RWPE2 (cell line): ENCODE data around the gene ACOX1.

ENCODE experiments used
- ATAC-seq: fragments of 200-7000 bp; cut with Tn5 transposase; 3 replicates; pipeline ENCODE4 v1.9.1; 2021; ENCODE audit warnings: low read depth
- DNase-seq: peaks from one replicate; pipeline ENCODE4 v3.0.0-alpha.2; 2020; ENCODE audit warnings: low spot score
- H3K27ac ChIP-seq: fragments of 450-650 bp; 2 replicates; pipeline ENCODE4 v1.5.1; 2017; ENCODE audit warnings: mild to moderate bottlenecking; ENCODE audit not compliant: poor library complexity, severe bottlenecking
- H3K27me3 ChIP-seq: fragments of 250-450 bp; sonication (Bioruptor Pico); 2 replicates; pipeline ENCODE4 v1.5.1; 2021; ENCODE audit warnings: mild to moderate bottlenecking, moderate library complexity; ENCODE audit not compliant: insufficient read depth, poor library complexity, severe bottlenecking
- H3K36me3 ChIP-seq: fragments of 250-450 bp; sonication (Bioruptor Pico); 2 replicates; pipeline ENCODE4 v1.5.1; 2020; ENCODE audit warnings: low read depth, mild to moderate bottlenecking, moderate library complexity
- H3K4me1 ChIP-seq: fragments of 250-450 bp; sonication (Bioruptor Pico); 2 replicates; pipeline ENCODE4 v1.5.1; 2021; ENCODE audit warnings: mild to moderate bottlenecking, moderate library complexity; ENCODE audit not compliant: insufficient read depth, poor library complexity, severe bottlenecking
- H3K4me3 ChIP-seq: fragments of 250-450 bp; sonication (Bioruptor Pico); 2 replicates; pipeline ENCODE4 v1.5.1; 2021; ENCODE audit warnings: mild to moderate bottlenecking, moderate library complexity; ENCODE audit not compliant: severe bottlenecking
- H3K9me3 ChIP-seq: fragments of 250-450 bp; sonication (Bioruptor Pico); 2 replicates; pipeline ENCODE4 v1.5.1; 2021; ENCODE audit warnings: mild to moderate bottlenecking, moderate library complexity; ENCODE audit not compliant: severe bottlenecking
- TF ChIP-seq, protein P1 (sequence below): fragments of 450-650 bp; IDR thresholded peaks from one replicate; pipeline ENCODE4 v1.5.1; 2017; ENCODE audit warnings: mild to moderate bottlenecking, moderate library complexity; ENCODE audit not compliant: poor library complexity, severe bottlenecking

ACOX1 gene

DNA sequence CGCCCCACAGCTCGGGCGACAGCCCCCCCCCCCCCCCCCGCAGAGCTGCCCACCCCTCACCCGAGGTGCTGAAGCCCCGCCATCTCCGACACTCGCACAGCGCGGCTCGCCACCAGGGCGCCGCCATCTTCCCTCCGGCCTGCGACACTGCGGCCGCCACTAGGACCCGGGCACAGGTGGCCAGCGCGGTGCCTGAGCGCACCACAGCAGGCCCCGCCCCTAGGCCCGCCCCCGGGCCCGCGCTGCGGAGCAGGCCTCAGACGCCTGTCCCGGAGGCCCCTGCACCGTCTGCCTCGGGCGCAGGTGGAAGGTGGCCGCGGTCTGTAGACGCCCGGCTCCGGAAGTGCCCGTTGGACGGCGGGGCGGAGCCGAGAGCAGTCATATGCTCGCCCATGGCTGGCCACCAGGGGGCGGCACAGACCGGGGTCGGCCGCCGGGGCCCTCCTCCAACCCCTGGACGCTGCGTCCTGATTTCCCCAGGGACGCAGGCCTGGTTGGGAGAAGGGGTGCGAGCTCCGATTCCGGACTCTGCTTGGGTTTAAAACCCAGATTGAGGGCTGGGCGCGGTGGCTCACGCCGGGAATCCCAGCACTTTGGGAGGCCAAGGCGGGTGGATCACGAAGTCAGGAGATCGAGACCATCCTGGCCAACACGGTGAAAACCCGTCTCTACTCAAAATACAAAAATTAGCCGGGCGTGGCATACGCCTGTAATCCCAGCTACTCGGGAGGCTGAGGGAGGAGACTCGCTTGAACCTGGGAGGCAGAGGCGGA is 74.0 kb downstream of the ACOX1 start, which contains the start of gene MRPL38:
Gene MRPL38, minus strand, starts transcription at position 136 of the 773 bp plus-strand sequence. Its CDS starts 9 bp downstream, at position 127.
- Histone ChIP-seq H3K27me3 (no peaks in the 10 kb centered on the region), H3K36me3 (peaks cover 34% of the 10 kb centered on the region)

DNA sequence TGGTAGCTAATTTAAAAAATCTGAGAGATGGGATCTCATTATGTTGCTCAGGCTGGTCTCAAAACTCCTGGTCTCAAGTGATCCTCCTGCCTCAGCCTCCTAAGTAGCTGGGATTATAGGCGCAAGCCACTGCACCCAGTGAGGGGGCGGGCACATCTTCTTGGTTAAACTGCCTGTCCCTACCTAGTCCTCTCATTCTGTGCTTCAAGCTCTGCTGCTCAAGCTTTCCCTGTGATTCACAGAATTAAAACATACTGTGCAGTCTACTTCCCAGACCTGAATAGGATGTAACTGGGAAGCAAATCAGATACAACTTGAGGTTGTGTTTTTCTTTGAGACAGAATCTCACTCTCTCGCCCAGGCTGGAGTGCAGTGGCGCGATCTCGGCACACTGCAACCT is 76.6 kb downstream of the ACOX1 start:
- Histone ChIP-seq H3K27me3 (no peaks in the 10 kb centered on the region), H3K4me3 (no peak overlapping the region), H3K36me3 (peaks cover 51% of the 10 kb centered on the region), H3K9me3 (no peaks in the 10 kb centered on the region), H3K4me1 (peaks cover 10% of the 10 kb centered on the region), H3K27ac (no peak overlapping the region)
- ATAC-seq (no peak), DNase-seq (no peak)
- TF ChIP-seq, protein P1, sequence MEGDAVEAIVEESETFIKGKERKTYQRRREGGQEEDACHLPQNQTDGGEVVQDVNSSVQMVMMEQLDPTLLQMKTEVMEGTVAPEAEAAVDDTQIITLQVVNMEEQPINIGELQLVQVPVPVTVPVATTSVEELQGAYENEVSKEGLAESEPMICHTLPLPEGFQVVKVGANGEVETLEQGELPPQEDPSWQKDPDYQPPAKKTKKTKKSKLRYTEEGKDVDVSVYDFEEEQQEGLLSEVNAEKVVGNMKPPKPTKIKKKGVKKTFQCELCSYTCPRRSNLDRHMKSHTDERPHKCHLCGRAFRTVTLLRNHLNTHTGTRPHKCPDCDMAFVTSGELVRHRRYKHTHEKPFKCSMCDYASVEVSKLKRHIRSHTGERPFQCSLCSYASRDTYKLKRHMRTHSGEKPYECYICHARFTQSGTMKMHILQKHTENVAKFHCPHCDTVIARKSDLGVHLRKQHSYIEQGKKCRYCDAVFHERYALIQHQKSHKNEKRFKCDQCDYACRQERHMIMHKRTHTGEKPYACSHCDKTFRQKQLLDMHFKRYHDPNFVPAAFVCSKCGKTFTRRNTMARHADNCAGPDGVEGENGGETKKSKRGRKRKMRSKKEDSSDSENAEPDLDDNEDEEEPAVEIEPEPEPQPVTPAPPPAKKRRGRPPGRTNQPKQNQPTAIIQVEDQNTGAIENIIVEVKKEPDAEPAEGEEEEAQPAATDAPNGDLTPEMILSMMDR, result no peak

More for the DNA sequence above, 74.0 kb downstream of the ACOX1 start, which contains the start of gene MRPL38:
- no peaks in the 10 kb centered on the region for H3K9me3 ChIP-seq
- H3K27ac ChIP-seq, result peak within 1 kb of the TSS; percentile 69
- ATAC-seq (peak; percentile 96), DNase-seq (peak; percentile 97)
- H3K4me3 ChIP-seq, result peak within 1 kb of the TSS; percentile 78
- H3K4me1 ChIP-seq, result peaks cover 13% of the 10 kb centered on the region
- TF ChIP-seq, protein P1, result peak; percentile 98

DNA sequence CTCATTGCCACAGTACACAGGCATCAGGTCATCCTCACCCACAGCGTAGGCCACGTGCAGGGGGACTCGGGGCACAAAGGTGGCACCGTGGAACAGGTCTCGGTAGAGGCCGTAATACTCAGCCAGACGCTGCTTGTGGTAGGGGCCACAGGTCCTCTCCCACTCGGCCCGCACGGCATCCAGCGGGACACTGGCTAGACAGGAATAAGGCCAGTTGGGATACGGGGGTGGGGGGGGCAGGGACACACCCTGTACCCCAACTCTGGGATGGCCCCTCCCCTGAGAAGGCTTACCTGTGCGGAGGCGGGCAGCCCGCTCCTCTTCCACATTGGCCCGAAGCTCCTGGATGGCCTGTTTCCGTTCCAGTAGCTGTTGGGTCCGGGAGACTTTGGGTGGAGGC is 77.2 kb downstream of the ACOX1 start:
- H3K4me3 ChIP-seq, result no peak overlapping the region
- peaks cover 10% of the 10 kb centered on the region for H3K4me1 ChIP-seq
- peaks cover 54% of the 10 kb centered on the region for H3K36me3 ChIP-seq
- DNase-seq (peak; percentile 69), ATAC-seq (no peak)
- TF ChIP-seq, protein P1, result no peak
- no peak overlapping the region for H3K27ac ChIP-seq
- no peaks in the 10 kb centered on the region for H3K9me3 ChIP-seq
- H3K27me3 ChIP-seq, result no peaks in the 10 kb centered on the region

DNA sequence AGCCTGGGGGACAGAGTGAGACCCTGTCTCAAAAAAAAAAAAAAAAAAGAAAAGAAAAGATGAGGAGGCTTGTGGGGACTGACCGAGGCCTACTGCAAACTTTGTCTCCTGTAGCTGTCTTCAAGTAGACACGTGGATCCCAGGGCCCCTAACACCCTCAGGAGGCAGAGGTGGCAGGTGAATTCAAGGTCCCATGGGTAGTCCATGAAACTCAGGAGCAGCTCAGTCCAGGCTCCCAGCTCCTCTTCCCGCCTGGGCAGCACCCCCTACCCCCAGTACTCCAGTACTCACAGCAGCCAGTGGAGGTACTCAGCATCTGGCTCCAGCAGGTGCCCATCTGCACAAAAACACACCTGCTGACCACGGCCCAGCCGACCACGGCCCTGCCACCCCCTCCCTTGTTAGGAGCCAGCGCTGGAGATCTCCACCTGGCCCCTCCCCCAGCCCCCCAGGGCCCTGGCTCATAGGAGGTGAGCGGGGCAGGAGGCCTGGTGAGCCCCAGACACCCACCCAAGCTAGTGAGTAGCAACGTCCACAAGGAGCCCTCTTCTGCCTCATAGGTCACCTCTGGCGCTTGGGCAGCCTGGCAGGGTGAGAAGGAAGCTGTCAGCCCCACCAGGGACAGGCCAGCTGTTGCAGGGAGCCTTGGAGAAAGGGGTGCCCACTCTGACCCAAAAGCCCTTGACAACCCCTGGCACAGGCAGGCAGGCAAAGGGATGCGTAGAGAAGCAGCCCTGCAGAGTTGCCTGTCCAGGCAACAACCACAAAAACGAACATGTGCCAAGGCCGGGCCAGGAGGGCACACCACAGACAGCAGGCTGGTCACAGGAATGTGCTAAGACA is 78.1 kb downstream of the ACOX1 start:
- ATAC-seq (no peak), DNase-seq (no peak)
- TF ChIP-seq, protein P1, result no peak
- Histone ChIP-seq H3K36me3 (peaks cover 54% of the 10 kb centered on the region), H3K9me3 (no peaks in the 10 kb centered on the region), H3K4me1 (peaks cover 10% of the 10 kb centered on the region), H3K27me3 (no peaks in the 10 kb centered on the region), H3K4me3 (no peak overlapping the region), H3K27ac (no peak overlapping the region)
